Stimulated activated CD8-positive, alpha-beta memory T cell treated with anti-CD3 and anti-CD28 coated beads, Interleukin-2, amount 100 ng/mL, for 48 hours (primary cell): ENCODE results near the gene DHRS2.
"Not testable (repeated sequence)": the region's sequence is repeated elsewhere in the genome, so short reads cannot be mapped to it uniquely, and the experiment has no call there.

Source experiments
- DNase-seq, 2 donors: peaks; one replicate each; pipeline ENCODE4 v3.0.0-alpha.2; 2020; ENCODE audit warnings: low read depth in 2 of 2

Gene DHRS2

DNA sequence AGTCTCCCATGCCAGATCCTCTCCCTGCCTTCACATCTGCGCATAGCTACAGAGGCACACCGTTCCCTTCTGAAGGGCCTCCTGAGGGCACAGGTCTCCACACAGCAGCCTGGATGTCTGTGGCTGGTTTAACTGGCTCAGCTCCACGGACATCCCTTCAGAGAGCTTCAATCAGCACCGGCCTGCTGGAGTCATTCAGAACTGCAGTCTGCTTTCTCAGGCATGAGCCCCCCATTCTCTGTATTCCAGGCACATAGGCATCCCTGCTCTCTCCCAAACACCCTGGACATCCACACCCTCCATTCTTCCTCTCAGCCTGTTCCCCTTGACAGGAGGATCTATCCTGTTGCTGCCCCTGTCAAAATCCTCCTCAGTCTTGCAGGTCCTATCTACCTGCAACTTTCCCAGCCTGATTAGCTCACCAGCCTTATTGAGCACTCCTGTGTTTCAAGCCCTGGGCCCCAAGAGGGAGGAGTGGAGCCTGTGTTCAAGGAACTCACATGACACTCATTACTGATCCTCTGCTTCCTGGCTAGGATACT is 2.9 kb upstream of the DHRS2 start:
- DNase-seq: no peak

DNA sequence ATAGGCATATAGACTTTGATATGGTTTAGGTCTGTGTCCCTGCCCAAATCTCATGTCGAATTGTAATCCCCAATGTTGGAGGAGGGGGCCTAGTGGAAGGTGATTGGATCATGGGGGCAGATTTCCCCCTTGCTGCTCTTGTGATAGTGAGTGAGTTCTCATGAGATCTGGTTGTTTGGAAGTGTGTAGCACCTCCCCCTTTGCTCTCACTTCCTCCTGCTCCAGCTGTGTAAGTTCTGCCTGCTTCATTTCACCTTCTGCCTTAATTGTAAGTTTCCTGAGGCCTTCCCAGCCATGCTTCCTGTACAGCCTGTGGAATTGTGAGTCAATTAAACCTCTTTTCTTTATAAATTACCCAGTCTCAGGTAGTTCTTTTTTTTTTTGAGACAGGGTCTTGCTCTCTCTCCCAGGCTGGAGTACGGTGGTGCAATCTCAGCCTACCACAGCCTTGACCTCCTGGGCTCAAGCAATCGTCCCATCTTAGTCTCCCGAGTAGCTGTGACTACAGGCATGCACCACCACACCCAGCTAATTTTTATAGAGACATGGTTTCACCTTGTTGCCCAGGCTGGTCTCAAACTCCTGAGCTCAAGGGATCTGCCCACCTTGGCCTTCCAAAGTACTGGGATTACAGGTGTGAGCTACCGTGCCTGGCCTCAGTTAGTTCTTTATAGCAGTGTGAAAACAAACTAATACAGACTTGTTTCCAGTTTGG is 1.3 kb upstream of the DHRS2 start:
- DNase-seq: not testable (repeated sequence)

DNA sequence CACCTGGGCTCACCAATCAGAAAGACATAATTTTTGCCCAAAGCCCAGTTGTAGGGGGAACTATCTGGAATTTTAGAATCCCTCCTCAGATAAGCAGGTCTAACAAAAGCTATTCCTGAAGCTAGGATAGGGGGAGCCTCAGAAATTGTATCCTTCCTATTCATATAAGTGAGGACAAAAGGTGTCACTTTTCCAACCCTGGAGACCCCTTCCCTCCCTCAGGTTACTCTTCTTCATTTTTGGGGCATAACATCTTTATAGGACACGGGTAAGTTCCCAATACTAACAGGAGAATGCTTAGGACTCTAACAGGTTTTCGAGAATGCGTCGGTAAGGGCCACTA is 1.1 kb downstream of the DHRS2 start:
- not testable (repeated sequence) for DNase-seq

- not testable (repeated sequence) for DNase-seq
Observed at GRCh38 chr14:23637655-23638413, 1.7 kb downstream of the DHRS2 start.

DNA sequence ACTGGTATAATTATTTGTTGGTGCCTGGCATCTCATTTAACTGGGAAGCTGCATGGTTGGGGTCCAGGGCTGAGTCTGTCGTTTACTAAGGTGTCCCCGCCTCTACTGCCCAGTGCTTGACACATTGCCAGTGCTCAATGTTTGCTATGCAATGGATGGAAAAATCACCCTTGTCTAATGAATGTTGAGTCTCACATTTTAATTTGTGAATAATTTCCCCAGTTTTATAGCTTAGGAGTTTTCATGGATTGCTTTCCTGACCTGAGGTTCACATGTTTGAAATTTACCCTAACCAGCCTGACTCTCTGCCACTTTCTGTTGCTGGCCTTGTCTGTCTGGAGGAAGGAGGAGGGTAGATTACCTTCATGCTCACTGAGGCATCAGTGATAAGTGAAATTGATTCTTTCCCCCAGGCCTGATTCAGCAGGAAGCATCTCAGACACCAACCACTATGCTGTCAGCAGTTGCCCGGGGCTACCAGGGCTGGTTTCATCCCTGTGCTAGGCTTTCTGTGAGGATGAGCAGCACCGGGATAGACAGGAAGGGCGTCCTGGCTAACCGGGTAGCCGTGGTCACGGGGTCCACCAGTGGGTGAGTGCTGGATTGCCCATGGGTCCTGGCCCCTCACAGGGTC is 2.4 kb downstream of the DHRS2 start:
- DNase-seq: no peak

GRCh38 chr14:23639048-23639890 is 3.1 kb downstream of the DHRS2 start:
- no peak for DNase-seq

- no peak for DNase-seq
Observed at GRCh38 chr14:23639891-23640523, 3.8 kb downstream of the DHRS2 start.

DNA sequence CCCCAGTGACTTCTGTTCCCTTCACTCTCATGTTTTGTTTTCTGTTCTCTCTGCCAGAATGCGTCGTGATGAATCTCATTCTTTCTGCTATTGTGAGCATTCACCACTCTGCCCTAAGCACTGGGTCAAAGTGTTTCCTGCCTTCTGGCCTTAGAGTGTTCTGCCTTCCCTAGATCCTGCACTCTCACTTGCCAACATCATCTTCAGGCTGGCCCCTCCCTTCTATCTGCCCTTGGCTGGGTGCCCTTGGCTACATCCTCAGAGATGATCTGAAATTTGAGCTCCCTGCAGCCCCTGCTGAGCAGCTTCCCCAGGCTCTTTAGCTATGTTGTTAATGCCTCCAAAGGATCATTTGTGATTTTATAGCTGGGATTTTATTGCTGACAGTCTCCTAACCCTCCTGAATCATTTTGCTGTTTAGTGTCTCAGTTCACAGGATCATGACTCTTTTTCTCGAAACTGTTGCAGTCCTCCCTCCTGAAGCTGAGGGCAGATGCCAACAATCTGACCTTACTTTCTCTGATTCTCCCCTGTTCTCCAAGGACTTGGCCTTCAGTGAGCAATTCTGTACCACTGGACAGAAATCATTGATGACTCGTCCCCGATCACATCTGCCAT is 4.5 kb downstream of the DHRS2 start:
- DNase-seq: no peak

DNA sequence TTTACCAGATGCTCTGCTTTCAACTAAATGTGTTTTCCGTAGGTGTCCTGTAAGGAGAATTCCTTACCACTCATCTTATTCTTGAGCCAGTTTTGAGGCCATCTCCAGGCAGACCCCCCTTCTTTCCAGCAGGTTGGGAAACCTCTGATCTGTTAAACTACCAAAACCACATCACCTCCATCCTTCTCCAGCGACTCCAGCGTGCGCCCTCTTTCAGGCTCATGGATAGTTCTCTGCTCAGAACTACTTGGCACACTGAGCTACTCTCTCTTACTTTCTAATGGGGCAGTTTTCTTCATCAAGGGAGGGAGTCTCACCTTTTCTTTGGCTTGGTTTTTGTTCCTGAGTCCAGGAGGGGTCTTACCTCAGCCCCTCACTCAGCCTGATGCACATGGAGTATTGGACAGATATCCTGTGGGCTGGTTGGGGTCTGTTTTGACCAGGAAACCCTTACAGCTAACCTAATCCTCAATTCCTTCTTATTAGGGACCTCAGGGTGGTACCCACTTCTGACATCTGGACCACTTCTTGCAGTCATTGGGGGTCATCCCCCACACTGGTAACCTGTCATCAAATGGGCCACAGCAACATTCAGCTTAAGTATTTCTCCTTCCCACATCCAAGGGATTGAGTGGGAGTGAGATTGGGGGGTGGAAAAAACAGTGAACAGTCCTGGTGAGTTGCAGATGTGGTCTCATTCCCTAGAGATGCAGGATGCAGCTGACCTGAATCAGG is 5.2 kb downstream of the DHRS2 start:
- DNase-seq: no peak

DNA sequence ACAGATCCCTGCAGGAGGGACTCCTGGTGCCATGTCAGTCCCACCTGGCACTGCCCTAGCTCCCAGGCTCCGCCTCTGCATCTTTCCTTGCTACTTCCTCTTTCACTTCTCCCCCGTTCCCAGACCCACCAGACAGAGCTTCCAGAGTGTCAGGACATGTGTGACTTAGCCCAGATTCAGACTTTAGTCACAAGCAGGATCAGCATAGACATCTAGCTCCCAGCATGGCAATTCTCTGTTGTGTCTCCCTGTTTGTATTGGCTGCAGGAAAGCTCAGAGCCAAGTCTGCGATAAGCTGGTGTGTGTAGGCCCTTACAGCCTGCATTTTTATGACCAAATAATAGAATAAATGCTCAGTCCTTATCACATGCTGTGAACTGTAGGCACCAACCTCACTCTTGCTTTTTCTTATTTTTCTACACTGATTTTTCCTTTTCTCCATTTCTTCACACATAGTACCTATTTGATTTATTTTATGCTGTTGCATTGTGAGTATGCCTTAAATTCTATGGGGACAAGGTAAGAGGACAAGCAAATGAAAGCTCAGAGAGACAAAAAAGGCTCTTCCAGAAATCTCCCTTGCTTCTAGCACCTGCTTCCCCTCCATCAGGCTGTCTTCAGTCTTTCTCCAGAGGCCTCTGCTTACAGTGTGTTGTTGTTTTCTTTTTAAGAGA is 5.9 kb downstream of the DHRS2 start:
- DNase-seq: no peak

- no peak for DNase-seq
Observed at GRCh38 chr14:23643533-23644194, 7.5 kb downstream of the DHRS2 start.

- no peak for DNase-seq
Observed at GRCh38 chr14:23644195-23644918, 8.2 kb downstream of the DHRS2 start.

DNA sequence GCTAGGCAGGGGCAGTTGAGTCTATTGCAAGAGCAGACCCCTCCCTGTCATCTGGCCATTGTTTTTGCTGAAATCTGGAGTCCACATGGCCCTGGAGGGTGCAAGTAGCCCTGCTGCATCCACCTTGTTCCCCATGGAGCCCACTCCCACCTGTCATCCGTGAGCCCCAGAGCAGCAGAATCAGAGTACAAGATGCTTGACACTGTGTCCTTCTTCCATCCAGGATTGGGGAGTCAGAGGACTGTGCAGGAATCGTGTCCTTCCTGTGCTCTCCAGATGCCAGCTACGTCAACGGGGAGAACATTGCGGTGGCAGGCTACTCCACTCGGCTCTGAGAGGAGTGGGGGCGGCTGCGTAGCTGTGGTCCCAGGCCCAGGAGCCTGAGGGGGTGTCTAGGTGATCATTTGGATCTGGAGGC is 8.8 kb downstream of the DHRS2 start:
- DNase-seq: no peak

DNA sequence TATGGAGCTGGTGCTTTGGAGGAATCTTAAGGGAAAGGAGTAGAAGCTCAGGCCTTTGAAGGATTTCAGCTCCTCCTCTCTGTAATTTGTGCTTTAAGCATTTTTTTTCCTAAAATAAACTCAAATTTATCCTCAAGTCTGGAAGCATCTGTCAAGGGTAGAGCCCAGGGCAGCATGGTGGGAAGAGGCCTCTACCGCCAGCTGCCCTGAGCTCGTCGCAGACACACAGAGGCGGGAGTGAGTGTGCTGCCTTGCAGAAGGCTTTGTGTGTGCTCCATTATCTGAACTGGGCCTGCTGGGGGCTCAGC is 9.3 kb downstream of the DHRS2 start:
- DNase-seq: no peak

DNA sequence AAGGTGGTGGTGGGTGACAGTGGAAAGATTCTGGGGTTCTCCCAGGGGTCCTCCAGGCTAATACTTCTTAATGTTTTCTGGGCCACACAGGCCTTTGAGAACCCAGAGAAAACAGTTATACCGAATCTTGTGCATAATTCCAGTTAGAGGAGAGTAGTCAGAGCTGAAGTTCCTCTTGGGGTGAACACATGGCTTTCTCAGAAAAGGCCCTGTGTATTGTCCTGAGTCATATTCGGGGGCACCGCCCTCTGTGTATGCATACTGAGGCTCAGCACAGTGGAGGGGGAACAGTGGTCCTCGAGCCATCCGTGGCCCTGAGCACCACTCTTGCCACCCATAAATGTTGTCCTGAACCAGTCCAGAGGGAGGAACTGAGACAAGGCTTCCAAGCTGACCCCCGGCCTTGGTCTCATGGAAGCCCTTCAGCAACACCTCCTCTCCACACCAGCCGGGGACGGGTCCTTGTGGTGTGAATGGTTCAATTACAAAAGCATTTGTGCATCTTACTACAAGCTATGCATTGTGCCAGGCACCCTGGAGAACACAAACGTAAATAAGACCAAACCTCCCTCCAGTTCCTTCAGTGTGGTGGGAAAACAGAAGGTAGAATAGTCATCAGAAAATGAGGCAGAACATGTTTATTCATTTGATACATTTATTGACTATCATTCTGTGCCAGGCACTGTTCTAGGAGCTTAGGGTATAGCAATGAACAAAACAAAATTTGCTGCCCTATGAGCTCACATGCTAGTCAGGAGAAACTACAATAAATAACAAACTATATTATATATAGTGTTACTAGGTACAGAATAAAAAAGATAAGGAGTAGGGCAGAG is 9.9 kb downstream of the DHRS2 start:
- DNase-seq: no peak

GRCh38 chr14:23646648-23647549 is 10.7 kb downstream of the DHRS2 start:
- DNase-seq: no peak

- DNase-seq: no peak
Observed at GRCh38 chr14:23647619-23648018, 11.5 kb downstream of the DHRS2 start.
